Smooth muscle cell (in vitro differentiated cells): ENCODE data around the gene C3orf38. TPM values are rescaled to one million over a fixed set of nuclear protein-coding genes. Genes with fewer than 3 reads are reported as not detected.
A peak's percentile ranks its signal among the peaks of the same experiment; 100 is the strongest.

Source experiments
- DNase-seq: peaks from one replicate; lab custom pipeline; 2025; ENCODE audit not compliant: unreplicated experiment; lab: John Stamatoyannopoulos, UW
- H2AFZ ChIP-seq: fragments of 200-600 bp; sonication (generic); 2 replicates; pipeline ENCODE4 v1.6.0; 2016; ENCODE audit warnings: antibody characterized with exemption, low read depth, mild to moderate bottlenecking
- H3F3A ChIP-seq: fragments of 200-600 bp; sonication (generic); 2 replicates; pipeline ENCODE4 v1.6.0; 2017; ENCODE audit warnings: antibody characterized with exemption, low read depth
- H3K27ac ChIP-seq: fragments of 200-600 bp; sonication (generic); 2 replicates; pipeline ENCODE4 v1.5.1; 2016; ENCODE audit warnings: low read depth, mild to moderate bottlenecking
- H3K27me3 ChIP-seq: fragments of 200-600 bp; sonication (generic); 2 replicates; pipeline ENCODE4 v1.6.1; 2016; ENCODE audit warnings: low read depth, mild to moderate bottlenecking
- H3K36me3 ChIP-seq: fragments of 200-600 bp; sonication (generic); 2 replicates; pipeline ENCODE4 v1.5.1; 2016; ENCODE audit warnings: low read depth
- H3K4me1 ChIP-seq: fragments of 200-600 bp; sonication (generic); 2 replicates; pipeline ENCODE4 v1.5.1; 2016; ENCODE audit warnings: low read depth
- H3K4me2 ChIP-seq: fragments of 200-600 bp; sonication (generic); 2 replicates; pipeline ENCODE4 v1.6.0; 2016; ENCODE audit warnings: mild to moderate bottlenecking
- H3K4me3 ChIP-seq: fragments of 200-600 bp; sonication (generic); 2 replicates; pipeline ENCODE4 v1.5.1; 2016; ENCODE audit warnings: mild to moderate bottlenecking
- H3K79me2 ChIP-seq: fragments of 200-600 bp; sonication (generic); 2 replicates; pipeline ENCODE4 v1.6.0; 2016; ENCODE audit warnings: low read depth, mild to moderate bottlenecking
- H3K9ac ChIP-seq: fragments of 200-600 bp; sonication (generic); 2 replicates; pipeline ENCODE4 v1.6.0; 2016; ENCODE audit warnings: low read depth
- H3K9me3 ChIP-seq: fragments of 200-600 bp; sonication (generic); replicated peaks from 2 replicates; pipeline ENCODE4 v1.5.1; 2016; ENCODE audit warnings: low read depth
- H4K20me1 ChIP-seq: fragments of 200-600 bp; sonication (generic); 2 replicates; pipeline ENCODE4 v1.6.0; 2016; ENCODE audit warnings: low read depth
- CTCF ChIP-seq: fragments of 200-600 bp; sonication (generic); IDR thresholded peaks from 2 replicates; pipeline ENCODE4 v1.5.1; 2017; ENCODE audit warnings: borderline replicate concordance, mild to moderate bottlenecking, antibody characterized with exemption; ENCODE audit not compliant: insufficient read depth, poor library complexity, severe bottlenecking
- WGBS: methylation state at CpG from one replicate; pipeline ENCODE4 v1.1.7; 2016; ENCODE audit warnings: low lambda C conversion rate; 5-methylcytosine and 5-hydroxymethylcytosine counted together
- polyA plus RNA-seq: library from polyadenylated mRNA; unstranded; fragments of >200 nt; fragmentation: Nextera tagmentation; extraction: Ambion mirVana; gene quantifications from 2 replicates; pipeline ENCODE4 v1.2.1, GENCODE V29; 2016
- total RNA-seq: library from RNA; depleted of rRNA; stranded (reverse); fragments of >200 nt; gene quantifications from 2 replicates; pipeline ENCODE4 v1.2.3, GENCODE V29; 2014

Gene C3orf38
- total and polyA plus RNA-seq, 2 experiments from 2014 or later: 15.7 to 26.3 TPM

DNA sequence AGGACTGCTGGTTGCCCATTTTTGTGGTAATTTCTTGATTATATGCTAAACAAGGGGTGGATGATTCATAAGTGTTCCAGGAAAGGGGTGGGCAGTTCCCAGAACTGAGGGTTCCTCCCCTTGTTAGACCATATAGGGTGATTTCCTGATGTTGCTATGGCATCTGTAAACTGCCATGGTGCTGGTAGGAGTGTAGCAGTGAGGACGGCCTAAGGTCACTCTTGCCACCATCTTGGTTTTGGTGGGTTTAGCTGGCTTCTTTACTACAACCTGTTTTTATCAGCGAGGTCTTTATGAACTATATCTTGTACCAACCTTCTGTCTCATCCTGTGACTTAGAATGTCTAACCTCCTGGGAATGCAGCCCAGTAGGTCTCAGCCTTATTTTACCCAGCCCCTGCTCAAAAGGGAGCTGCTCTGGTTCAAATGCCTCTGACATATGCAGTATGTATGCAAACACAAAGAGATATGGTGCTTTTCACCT, 46.2 kb downstream of the C3orf38 start:
- no peaks in the 10 kb centered on the region for H3K4me1 ChIP-seq
- H3K4me3 ChIP-seq: no peak overlapping the region
- H3K4me2 ChIP-seq: no peak overlapping the region
- no peak for DNase-seq
- no peak overlapping the region for H3K9ac ChIP-seq
- no peaks in the 10 kb centered on the region for H3F3A ChIP-seq
- no peak overlapping the region for H2AFZ ChIP-seq
- H3K27ac ChIP-seq: no peak overlapping the region
- H3K36me3 ChIP-seq: no peaks in the 10 kb centered on the region
- no peaks in the 10 kb centered on the region for H3K9me3 ChIP-seq
- TF ChIP-seq CTCF: no peak
- 88% methylated on average over 2 of the region's 2 CpGs for WGBS
- H3K79me2 ChIP-seq: no peaks in the 10 kb centered on the region
- no peaks in the 10 kb centered on the region for H3K27me3 ChIP-seq
- no peaks in the 10 kb centered on the region for H4K20me1 ChIP-seq

- DNase-seq: no peak
- WGBS: 56% methylated on average over 1 of the region's 1 CpG
Measured at GRCh38 chr3:88198121-88198520, 48.4 kb downstream of the C3orf38 start.

GRCh38 chr3:88203642-88204055, 53.9 kb downstream of the C3orf38 start:
- H3K36me3 ChIP-seq: no peaks in the 10 kb centered on the region
- H3K9ac ChIP-seq: no peak overlapping the region
- H3K79me2 ChIP-seq: no peaks in the 10 kb centered on the region
- H3K27me3 ChIP-seq: no peaks in the 10 kb centered on the region
- no peak overlapping the region for H3K27ac ChIP-seq
- WGBS: 15% methylated on average over 5 of the region's 5 CpGs
- no peak overlapping the region for H3K4me3 ChIP-seq
- peak; percentile 9 for DNase-seq
- TF ChIP-seq CTCF: peak; percentile 82
- H2AFZ ChIP-seq: peak overlapping the region; percentile 6
- no peaks in the 10 kb centered on the region for H3F3A ChIP-seq
- peak overlapping the region; percentile 72 for H3K4me2 ChIP-seq
- H3K9me3 ChIP-seq: no peaks in the 10 kb centered on the region
- H4K20me1 ChIP-seq: no peaks in the 10 kb centered on the region
- H3K4me1 ChIP-seq: no peaks in the 10 kb centered on the region

More at GRCh38 chr3:88198121-88198520, 48.4 kb downstream of the C3orf38 start:
- no peaks in the 10 kb centered on the region for H3K27me3 ChIP-seq
- no peak overlapping the region for H2AFZ ChIP-seq
- H3K9me3 ChIP-seq: no peaks in the 10 kb centered on the region
- TF ChIP-seq CTCF: no peak
- H3K79me2 ChIP-seq: no peaks in the 10 kb centered on the region
- H3F3A ChIP-seq: no peaks in the 10 kb centered on the region
- no peak overlapping the region for H3K4me2 ChIP-seq
- H3K4me3 ChIP-seq: no peak overlapping the region
- H3K9ac ChIP-seq: no peak overlapping the region
- H3K27ac ChIP-seq: no peak overlapping the region
- H4K20me1 ChIP-seq: no peaks in the 10 kb centered on the region
- no peaks in the 10 kb centered on the region for H3K36me3 ChIP-seq
- no peaks in the 10 kb centered on the region for H3K4me1 ChIP-seq

Other genes starting within 250 kb of the C3orf38 start
- gene CGGBP1, start 91.0 kb upstream of the C3orf38 start, total RNA-seq: 62.3 and 82.2 TPM in 2 replicates
- 38.3 and 38.7 TPM in 2 replicates for gene CGGBP1, start 91.0 kb upstream of the C3orf38 start, polyA plus RNA-seq
- gene ZNF654, start 90.7 kb upstream of the C3orf38 start, total RNA-seq: 21.2 and 22.9 TPM in 2 replicates
- 4.9 and 6.4 TPM in 2 replicates for gene ZNF654, start 90.7 kb upstream of the C3orf38 start, polyA plus RNA-seq